Activated CD4-positive, alpha-beta T cell treated with anti-CD3 and anti-CD28 coated beads, Interleukin-2, amount 50 U/mL, for 24 hours (primary cell): Measurements from ENCODE around the gene BPNT1.

ENCODE experiments used
- DNase-seq, 2 donors: peaks; one replicate each; pipeline ENCODE4 v3.0.0-alpha.2; 2020; ENCODE audit warnings: low read depth in 1 of 2, low spot score in 1 of 2

BPNT1 gene

DNA sequence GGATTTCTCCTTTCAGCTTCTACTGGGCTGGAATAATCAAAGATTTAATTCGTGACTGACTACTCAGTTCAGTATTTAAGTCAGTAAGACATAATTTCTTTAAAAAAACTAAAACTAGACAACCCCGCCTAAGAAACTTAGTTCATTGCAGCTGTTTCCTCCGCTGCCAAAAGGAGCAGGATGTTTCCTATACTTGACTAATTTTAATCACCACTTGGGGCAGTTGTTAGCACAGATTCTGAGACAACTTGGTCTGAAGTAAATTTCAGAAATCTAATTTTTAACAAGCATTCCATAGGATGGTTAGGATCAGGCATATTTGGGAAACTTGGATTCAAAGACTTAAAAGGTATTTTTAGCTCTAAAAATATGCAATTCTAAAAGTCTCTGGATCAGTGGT, 77.3 kb downstream of the BPNT1 start:
- DNase-seq: no peak

DNA sequence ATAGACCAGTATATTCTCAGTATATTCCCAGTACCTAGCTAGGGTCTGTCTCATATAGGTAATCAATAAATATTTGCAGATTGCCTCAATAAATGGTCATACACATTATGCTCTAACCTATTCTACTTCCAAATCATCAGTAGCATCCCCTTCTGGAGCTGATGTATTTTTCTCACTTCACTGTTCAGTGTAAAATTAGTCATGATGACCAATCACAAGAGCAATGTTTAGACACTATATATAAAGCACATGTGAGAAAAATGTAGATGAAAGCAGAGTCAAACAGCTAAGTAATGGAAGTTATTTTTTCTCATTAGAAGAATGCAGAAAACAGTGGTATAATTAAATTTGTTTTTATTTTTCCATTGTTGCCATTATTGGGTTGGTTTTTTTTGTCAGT, 78.0 kb downstream of the BPNT1 start:
- DNase-seq: no peak
